Mesenchymal stem cell (in vitro differentiated cells and primary cell): ENCODE measurements around the gene BBIP1.

Experiments used
- DNase-seq: peaks from one replicate; pipeline ENCODE4 v3.0.0-alpha.2; 2013
- H2AFZ ChIP-seq: one replicate; pipeline ENCODE4 v1.6.1; 2013; ENCODE audit warnings: low read depth, mild to moderate bottlenecking, control low read depth, inconsistent platforms, low read length, moderate library complexity
- H2AK5ac ChIP-seq: 2 replicates; pipeline ENCODE4 v1.6.1; 2013; ENCODE audit warnings: low read length, moderate library complexity, mild to moderate bottlenecking, inconsistent platforms; ENCODE audit not compliant: severe bottlenecking
- H2BK120ac ChIP-seq: one replicate; pipeline ENCODE4 v1.6.1; 2013; ENCODE audit warnings: low read depth, mild to moderate bottlenecking, inconsistent platforms, low read length, moderate library complexity
- H2BK12ac ChIP-seq, 2 experiments: one replicate each; pipeline ENCODE4 v1.6.1; 2013; ENCODE audit warnings: inconsistent platforms in 2 of 2, low read length in 2 of 2, mild to moderate bottlenecking in 2 of 2, moderate library complexity in 2 of 2, control low read depth in 1 of 2
- H2BK15ac ChIP-seq: one replicate; pipeline ENCODE4 v1.6.1; 2013; ENCODE audit warnings: mild to moderate bottlenecking, low read depth, inconsistent platforms; ENCODE audit not compliant: poor library complexity, severe bottlenecking
- H2BK5ac ChIP-seq: 2 replicates; pipeline ENCODE4 v1.6.1; 2013; ENCODE audit warnings: low read depth, mild to moderate bottlenecking, low read length, control low read depth, inconsistent platforms; ENCODE audit not compliant: poor library complexity, severe bottlenecking
- H3K14ac ChIP-seq, 2 experiments: one replicate each; pipeline ENCODE4 v1.6.1; 2013; ENCODE audit warnings: inconsistent platforms in 2 of 2, low read length in 2 of 2, control low read depth in 1 of 2, mild to moderate bottlenecking in 1 of 2, moderate library complexity in 1 of 2
- H3K18ac ChIP-seq, 2 experiments: one replicate each; pipeline ENCODE4 v1.6.1; 2013; ENCODE audit warnings: inconsistent platforms in 2 of 2, low read length in 2 of 2, control low read depth in 1 of 2, low read depth in 1 of 2, mild to moderate bottlenecking in 1 of 2
- H3K23ac ChIP-seq, 2 experiments: one replicate each; pipeline ENCODE4 v1.6.1; 2013; ENCODE audit warnings: inconsistent platforms in 2 of 2, low read length in 2 of 2, mild to moderate bottlenecking in 2 of 2, moderate library complexity in 2 of 2, control low read depth in 1 of 2
- H3K27ac ChIP-seq: 2 replicates; pipeline ENCODE4 v1.5.1; 2013; ENCODE audit warnings: mild to moderate bottlenecking, moderate library complexity, low read length, control low read depth, inconsistent platforms; ENCODE audit not compliant: poor library complexity, severe bottlenecking
- H3K27me3 ChIP-seq, 2 experiments: 2 replicates each; pipeline versions ENCODE4 v1.6.1 to v1.7.0; 2013; ENCODE audit warnings: low read length in 2 of 2, mild to moderate bottlenecking in 2 of 2, moderate library complexity in 2 of 2, control low read depth in 1 of 2, inconsistent platforms in 1 of 2; ENCODE audit not compliant: control insufficient read depth in 1 of 2, insufficient read depth in 1 of 2
- H3K36me3 ChIP-seq, 2 experiments: 2 replicates each; pipeline versions ENCODE4 v1.6.1 to v1.7.0; 2013; ENCODE audit warnings: low read length in 2 of 2, control low read depth in 1 of 2, inconsistent platforms in 1 of 2, low read depth in 1 of 2, mild to moderate bottlenecking in 1 of 2; ENCODE audit not compliant: insufficient read depth in 2 of 2, control insufficient read depth in 1 of 2
- H3K4ac ChIP-seq, 2 experiments: one replicate each; pipeline ENCODE4 v1.6.1; 2013; ENCODE audit warnings: inconsistent platforms in 2 of 2, low read length in 2 of 2, mild to moderate bottlenecking in 2 of 2, moderate library complexity in 2 of 2, control low read depth in 1 of 2, low read depth in 1 of 2
- H3K4me1 ChIP-seq: 2 replicates; pipeline ENCODE4 v1.6.1; 2013; ENCODE audit warnings: low read depth, low read length, control low read depth; ENCODE audit not compliant: control insufficient read depth, insufficient read depth
- H3K4me2 ChIP-seq: 2 replicates; pipeline ENCODE4 v1.6.1; 2013; ENCODE audit warnings: low read length, mild to moderate bottlenecking, inconsistent platforms; ENCODE audit not compliant: poor library complexity, severe bottlenecking
- H3K4me3 ChIP-seq, 2 experiments: 2 replicates each; pipeline versions ENCODE4 v1.5.1 to v1.7.0; 2013; ENCODE audit warnings: low read length in 2 of 2, mild to moderate bottlenecking in 2 of 2, control low read depth in 1 of 2, low read depth in 1 of 2; ENCODE audit not compliant: insufficient read depth in 1 of 2
- H3K79me1 ChIP-seq: replicated peaks from 2 replicates; pipeline ENCODE4 v1.6.1; 2013; ENCODE audit warnings: mild to moderate bottlenecking, control low read depth, low read length, inconsistent platforms; ENCODE audit not compliant: poor library complexity, severe bottlenecking
- H3K9ac ChIP-seq: 2 replicates; pipeline ENCODE4 v1.7.0; 2013; ENCODE audit warnings: mild to moderate bottlenecking, low read length, moderate library complexity
- H3K9me3 ChIP-seq: 2 replicates; pipeline ENCODE4 v1.7.0; 2013; ENCODE audit warnings: mild to moderate bottlenecking, low read length; ENCODE audit not compliant: control insufficient read depth
- H4K8ac ChIP-seq: one replicate; pipeline ENCODE4 v1.6.1; 2013; ENCODE audit warnings: inconsistent platforms, mild to moderate bottlenecking, low read length, moderate library complexity
- H4K91ac ChIP-seq: one replicate; pipeline ENCODE4 v1.6.1; 2013; ENCODE audit warnings: mild to moderate bottlenecking, low read length, inconsistent platforms
- WGBS: methylation state at CpG from one replicate; pipeline ENCODE4 v1.1.7; 2013; ENCODE audit warnings: mixed read lengths; 5-methylcytosine and 5-hydroxymethylcytosine counted together

BBIP1 gene

DNA sequence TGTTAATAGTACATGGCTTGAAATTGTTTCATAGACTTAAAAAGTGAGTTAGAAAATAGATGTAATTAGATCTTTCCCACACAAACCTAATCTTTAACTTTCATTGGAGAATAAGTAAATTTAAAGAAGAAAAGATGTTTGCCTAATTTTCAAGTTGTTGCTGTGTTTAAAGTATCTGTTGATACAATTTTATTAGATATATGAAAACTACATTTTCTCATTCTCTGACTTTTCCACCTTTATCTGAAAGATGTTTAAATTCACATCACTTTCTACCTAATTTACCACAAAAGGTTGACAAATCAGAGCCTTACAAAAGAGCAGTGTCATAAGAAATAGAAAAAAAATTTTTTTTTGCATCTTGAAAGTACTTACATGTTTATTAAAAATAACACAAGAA is 46.2 kb upstream of the BBIP1 start:
- Histone ChIP-seq H4K91ac (no peak overlapping the region), H2AFZ (no peak overlapping the region), H3K4me1 (no peaks in the 10 kb centered on the region), H2BK120ac (no peak overlapping the region), H3K4me3 (no peak overlapping the region), H3K4ac (no peak overlapping the region), H3K79me1 (peaks cover 11% of the 10 kb centered on the region), H2BK5ac (no peak overlapping the region), H3K9me3 (no peaks in the 10 kb centered on the region), H2BK12ac (no peak overlapping the region), H4K8ac (no peak overlapping the region), H3K14ac (no peak overlapping the region), H2BK15ac (no peak overlapping the region), H3K23ac (no peak overlapping the region), H3K4me2 (no peak overlapping the region), H3K36me3 (peaks cover 0 to 19% of the 10 kb centered on the region in 2 experiments), H3K27ac (no peak overlapping the region), H3K18ac (no peak overlapping the region), H2AK5ac (no peak overlapping the region), H3K27me3 (no peaks in the 10 kb centered on the region), H3K9ac (no peak overlapping the region)
- DNase-seq = no peak

- peaks cover 15% of the 10 kb centered on the region for H3K79me1 ChIP-seq
- H3K14ac ChIP-seq = no peak overlapping the region
- H3K27ac ChIP-seq = no peak overlapping the region
- no peaks in the 10 kb centered on the region for H3K9me3 ChIP-seq
- no peak overlapping the region for H4K91ac ChIP-seq
- no peaks in the 10 kb centered on the region for H3K4me1 ChIP-seq
- WGBS = 100% methylated on average over 3 of the region's 5 CpGs
- H4K8ac ChIP-seq = no peak overlapping the region
- H3K9ac ChIP-seq = no peak overlapping the region
- H3K4me2 ChIP-seq = no peak overlapping the region
- H2BK12ac ChIP-seq = no peak overlapping the region
- DNase-seq = no peak
- H3K23ac ChIP-seq = no peak overlapping the region
- H3K4ac ChIP-seq = no peak overlapping the region
- H2AK5ac ChIP-seq = no peak overlapping the region
- H2AFZ ChIP-seq = no peak overlapping the region
- H3K27me3 ChIP-seq = no peaks in the 10 kb centered on the region
- peaks cover 0 to 19% of the 10 kb centered on the region in 2 experiments for H3K36me3 ChIP-seq
- H3K18ac ChIP-seq = no peak overlapping the region
- no peak overlapping the region for H2BK5ac ChIP-seq
- H2BK15ac ChIP-seq = no peak overlapping the region
- no peak overlapping the region for H3K4me3 ChIP-seq
- no peak overlapping the region for H2BK120ac ChIP-seq
These were observed 45.7 kb upstream of the BBIP1 start for GRCh38 chr10:110964681-110965080.

DNA sequence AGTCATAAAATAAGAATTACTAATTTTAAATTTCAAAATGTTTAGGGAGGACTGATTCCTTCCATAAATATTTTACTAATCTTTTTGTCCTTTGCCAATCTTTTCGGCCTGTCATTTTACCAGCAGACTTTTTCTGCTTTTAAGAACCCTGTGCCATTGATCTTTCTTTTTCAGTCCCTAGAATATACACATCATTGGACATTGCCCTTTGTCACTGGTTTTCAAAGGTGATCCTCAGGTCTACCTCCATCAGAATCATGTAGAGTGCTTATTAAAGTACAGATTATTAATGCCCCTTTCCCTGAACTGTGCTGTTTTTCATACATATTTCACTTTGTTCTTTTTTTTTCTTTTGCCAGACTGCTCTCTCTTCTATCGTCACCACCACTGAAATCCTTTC is 44.2 kb upstream of the BBIP1 start:
- Histone ChIP-seq H3K4ac (no peak overlapping the region), H2BK5ac (no peak overlapping the region), H3K4me2 (no peak overlapping the region), H2AK5ac (no peak overlapping the region), H3K27me3 (no peaks in the 10 kb centered on the region), H3K18ac (no peak overlapping the region), H3K27ac (no peak overlapping the region), H3K14ac (no peak overlapping the region), H3K36me3 (peaks cover 0 to 19% of the 10 kb centered on the region in 2 experiments), H3K4me3 (no peak overlapping the region), H2BK15ac (no peak overlapping the region), H2BK120ac (no peak overlapping the region), H3K79me1 (peaks cover 15% of the 10 kb centered on the region), H4K8ac (no peak overlapping the region), H3K9ac (no peak overlapping the region), H3K4me1 (no peaks in the 10 kb centered on the region), H3K9me3 (no peaks in the 10 kb centered on the region), H3K23ac (no peak overlapping the region), H2AFZ (no peak overlapping the region), H4K91ac (no peak overlapping the region), H2BK12ac (no peak overlapping the region)
- no peak for DNase-seq
- 100% methylated on average over 1 of the region's 2 CpGs for whole genome bisulfite sequencing

GRCh38 chr10:110962443-110962842 is 43.5 kb upstream of the BBIP1 start:
- Histone ChIP-seq H3K23ac (no peak overlapping the region), H3K4me1 (no peaks in the 10 kb centered on the region), H3K4me3 (no peak overlapping the region), H3K79me1 (peaks cover 16% of the 10 kb centered on the region), H2BK5ac (no peak overlapping the region), H3K4me2 (no peak overlapping the region), H3K14ac (no peak overlapping the region), H3K27ac (no peak overlapping the region), H3K4ac (no peak overlapping the region), H2AK5ac (no peak overlapping the region), H2AFZ (no peak overlapping the region), H3K36me3 (peaks cover 0 to 15% of the 10 kb centered on the region in 2 experiments), H3K18ac (no peak overlapping the region), H4K91ac (no peak overlapping the region), H3K9me3 (no peaks in the 10 kb centered on the region), H3K27me3 (no peaks in the 10 kb centered on the region), H4K8ac (no peak overlapping the region), H2BK120ac (no peak overlapping the region), H3K9ac (no peak overlapping the region), H2BK15ac (no peak overlapping the region), H2BK12ac (no peak overlapping the region)
- DNase-seq = no peak
- WGBS = 95% methylated on average over 1 of the region's 2 CpGs
